GM23248 (cell line): Measurements from ENCODE around the gene ASXL2.

Experiments used
- EZH2 ChIP-seq: fragments of 200-600 bp; sonication (generic); IDR thresholded peaks from 2 replicates; pipeline ENCODE4 v1.6.1; 2018; ENCODE audit warnings: antibody characterized with exemption, mild to moderate bottlenecking; ENCODE audit not compliant: insufficient read depth, poor library complexity, severe bottlenecking
- EZH2phosphoT487 ChIP-seq: fragments of 200-600 bp; sonication (generic); IDR thresholded peaks from 2 replicates; pipeline ENCODE4 v1.6.1; 2018; ENCODE audit warnings: antibody characterized with exemption, moderate library complexity, mild to moderate bottlenecking, low read depth; ENCODE audit not compliant: insufficient read depth

- no peak for TF ChIP-seq EZH2
- TF ChIP-seq EZH2phosphoT487, result no peak
Observed at GRCh38 chr2:25799301-25799700, 79.0 kb downstream of the ASXL2 start.
